Stimulated activated effector memory CD8-positive, alpha-beta T cell treated with anti-CD3 and anti-CD28 coated beads, Interleukin-12 subunit alpha, Interleukin-12 subunit beta, amount 100 ng/mL, for 72 hours (primary cell): Measurements from ENCODE around the gene INVS.
"Not testable (repeated sequence)": the region's sequence is repeated elsewhere in the genome, so short reads cannot be mapped to it uniquely, and the experiment has no call there.

Source experiments
- ATAC-seq: fragments of 150-1000 bp; cut with Tn5 transposase; 2 replicates; pipeline ENCODE4 v1.10.0; 2021
- DNase-seq, 2 donors: peaks; one replicate each; pipeline ENCODE4 v3.0.0; 2021 to 2022; ENCODE audit warnings: low spot score in 2 of 2
- H3K27ac Mint-ChIP-seq: one replicate; pipeline ENCODE4 v1.8.0; 2022; ENCODE audit warnings: mild to moderate bottlenecking, mixed read lengths
- H3K36me3 Mint-ChIP-seq: one replicate; pipeline ENCODE4 v1.8.0; 2022; ENCODE audit warnings: mild to moderate bottlenecking, mixed read lengths
- H3K4me1 Mint-ChIP-seq: one replicate; pipeline ENCODE4 v1.8.0; 2022; ENCODE audit warnings: mixed read lengths
- H3K4me3 Mint-ChIP-seq: one replicate; pipeline ENCODE4 v1.8.0; 2022; ENCODE audit warnings: mild to moderate bottlenecking, mixed read lengths
- H3K9me3 Mint-ChIP-seq: one replicate; pipeline ENCODE4 v1.8.0; 2022; ENCODE audit warnings: mixed read lengths

The INVS gene, protein sequence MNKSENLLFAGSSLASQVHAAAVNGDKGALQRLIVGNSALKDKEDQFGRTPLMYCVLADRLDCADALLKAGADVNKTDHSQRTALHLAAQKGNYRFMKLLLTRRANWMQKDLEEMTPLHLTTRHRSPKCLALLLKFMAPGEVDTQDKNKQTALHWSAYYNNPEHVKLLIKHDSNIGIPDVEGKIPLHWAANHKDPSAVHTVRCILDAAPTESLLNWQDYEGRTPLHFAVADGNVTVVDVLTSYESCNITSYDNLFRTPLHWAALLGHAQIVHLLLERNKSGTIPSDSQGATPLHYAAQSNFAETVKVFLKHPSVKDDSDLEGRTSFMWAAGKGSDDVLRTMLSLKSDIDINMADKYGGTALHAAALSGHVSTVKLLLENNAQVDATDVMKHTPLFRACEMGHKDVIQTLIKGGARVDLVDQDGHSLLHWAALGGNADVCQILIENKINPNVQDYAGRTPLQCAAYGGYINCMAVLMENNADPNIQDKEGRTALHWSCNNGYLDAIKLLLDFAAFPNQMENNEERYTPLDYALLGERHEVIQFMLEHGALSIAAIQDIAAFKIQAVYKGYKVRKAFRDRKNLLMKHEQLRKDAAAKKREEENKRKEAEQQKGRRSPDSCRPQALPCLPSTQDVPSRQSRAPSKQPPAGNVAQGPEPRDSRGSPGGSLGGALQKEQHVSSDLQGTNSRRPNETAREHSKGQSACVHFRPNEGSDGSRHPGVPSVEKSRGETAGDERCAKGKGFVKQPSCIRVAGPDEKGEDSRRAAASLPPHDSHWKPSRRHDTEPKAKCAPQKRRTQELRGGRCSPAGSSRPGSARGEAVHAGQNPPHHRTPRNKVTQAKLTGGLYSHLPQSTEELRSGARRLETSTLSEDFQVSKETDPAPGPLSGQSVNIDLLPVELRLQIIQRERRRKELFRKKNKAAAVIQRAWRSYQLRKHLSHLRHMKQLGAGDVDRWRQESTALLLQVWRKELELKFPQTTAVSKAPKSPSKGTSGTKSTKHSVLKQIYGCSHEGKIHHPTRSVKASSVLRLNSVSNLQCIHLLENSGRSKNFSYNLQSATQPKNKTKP

DNA sequence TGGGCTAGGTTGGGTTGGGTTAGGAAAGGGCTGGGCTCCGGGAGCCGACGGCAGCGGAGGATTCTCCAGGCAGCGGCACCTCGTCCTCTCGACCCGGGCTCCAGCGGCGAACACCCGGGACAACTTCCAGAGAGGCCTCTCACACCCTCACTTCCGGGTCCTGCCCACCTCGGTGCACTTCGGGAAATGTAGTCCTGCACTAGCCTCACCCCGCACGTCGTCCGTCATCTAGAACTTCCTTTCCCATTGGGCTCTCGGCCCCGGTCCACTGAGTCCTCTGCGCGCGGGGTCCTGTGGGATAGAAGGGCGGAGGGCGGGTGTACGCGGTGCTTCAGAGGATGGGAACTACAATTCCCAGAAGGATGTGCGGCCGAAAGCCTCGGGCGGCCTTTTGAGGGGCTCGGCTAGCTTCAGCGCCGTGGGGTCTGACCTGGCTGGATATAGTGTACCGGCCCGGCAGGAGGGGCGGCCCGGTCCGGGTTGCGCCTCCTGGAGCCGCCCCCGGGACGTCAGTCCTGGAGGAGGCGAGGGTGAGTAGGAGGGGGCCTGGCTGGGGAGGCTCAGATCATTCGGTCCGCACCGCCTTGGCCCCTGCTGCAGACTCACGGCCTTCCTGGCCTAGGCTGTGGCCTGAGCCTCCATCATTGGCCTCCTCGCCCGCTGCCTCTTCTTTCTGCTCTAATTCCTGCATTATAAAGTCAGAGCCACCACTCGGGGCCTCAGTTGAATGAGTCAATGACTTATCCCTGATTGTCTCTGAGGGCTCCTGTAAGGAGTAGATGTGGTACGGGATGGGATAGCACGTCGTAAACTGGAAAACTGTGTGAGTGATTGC lies at the start of gene INVS, which contains the start of gene ERP44:
Gene INVS (plus strand): TSS at position 357 of the 835 bp plus-strand sequence. CDS start 5,279 bp downstream, outside the sequence.
Gene ERP44 (minus strand): TSS at position 114 of the 835 bp plus-strand sequence. CDS start 160 bp downstream, outside the sequence.
- DNase-seq = peak; percentile 82 to 97
- peak; percentile 99 for ATAC-seq
- H3K9me3 Mint-ChIP-seq = no peaks in the 10 kb centered on the region
- H3K4me3 Mint-ChIP-seq = peak within 1 kb of the TSS; percentile 97
- H3K36me3 Mint-ChIP-seq = peaks cover 12% of the 10 kb centered on the region
- H3K4me1 Mint-ChIP-seq = peaks cover 21% of the 10 kb centered on the region
- peak within 1 kb of the TSS; percentile 97 for H3K27ac Mint-ChIP-seq

DNA sequence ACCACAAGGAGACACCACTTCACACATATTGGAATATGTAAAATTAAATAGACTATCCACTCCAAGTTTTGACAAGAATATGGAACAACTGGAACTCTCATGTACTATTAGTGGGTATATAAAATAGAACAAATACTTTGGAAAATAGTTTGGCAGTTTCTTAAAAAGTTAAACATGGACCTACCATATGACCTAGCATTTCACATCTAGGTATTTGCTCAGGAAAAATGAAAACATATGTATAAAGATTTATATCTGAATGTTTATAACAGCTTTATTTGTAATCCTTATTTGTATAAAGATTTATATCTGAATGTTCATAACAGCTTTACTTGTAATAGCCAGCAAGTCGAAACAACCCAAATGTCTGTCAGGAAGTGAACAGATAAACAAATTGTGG lies 49.5 kb upstream of the INVS start:
- peaks cover 49% of the 10 kb centered on the region for H3K36me3 Mint-ChIP-seq
- DNase-seq (no peak), ATAC-seq (no peak)
- H3K27ac Mint-ChIP-seq = no peak overlapping the region
- H3K4me3 Mint-ChIP-seq = no peak overlapping the region
- no peaks in the 10 kb centered on the region for H3K9me3 Mint-ChIP-seq
- no peaks in the 10 kb centered on the region for H3K4me1 Mint-ChIP-seq

DNA sequence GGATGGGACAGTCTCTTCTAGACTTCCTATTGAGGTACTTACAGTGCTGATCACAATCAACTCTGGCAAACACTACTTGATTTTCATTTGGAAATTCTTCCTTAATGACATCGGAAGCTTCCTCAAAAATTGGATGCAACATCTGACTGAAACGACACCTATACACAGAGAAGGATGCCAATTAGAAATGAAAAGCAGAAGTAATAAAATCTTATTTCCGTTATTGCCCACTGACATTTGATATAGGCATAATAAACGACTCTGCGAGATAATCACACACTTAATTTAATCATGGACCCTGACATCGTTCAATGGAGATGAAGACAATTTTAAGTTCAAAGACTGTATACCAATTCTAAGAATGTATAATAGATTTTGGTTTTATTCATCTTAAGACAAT lies 46.7 kb upstream of the INVS start:
- Mint-ChIP-seq H3K27ac (no peak overlapping the region), H3K4me3 (no peak overlapping the region), H3K9me3 (no peaks in the 10 kb centered on the region), H3K4me1 (peaks cover 5% of the 10 kb centered on the region), H3K36me3 (peaks cover 55% of the 10 kb centered on the region)
- ATAC-seq = no peak
- DNase-seq = no peak

DNA sequence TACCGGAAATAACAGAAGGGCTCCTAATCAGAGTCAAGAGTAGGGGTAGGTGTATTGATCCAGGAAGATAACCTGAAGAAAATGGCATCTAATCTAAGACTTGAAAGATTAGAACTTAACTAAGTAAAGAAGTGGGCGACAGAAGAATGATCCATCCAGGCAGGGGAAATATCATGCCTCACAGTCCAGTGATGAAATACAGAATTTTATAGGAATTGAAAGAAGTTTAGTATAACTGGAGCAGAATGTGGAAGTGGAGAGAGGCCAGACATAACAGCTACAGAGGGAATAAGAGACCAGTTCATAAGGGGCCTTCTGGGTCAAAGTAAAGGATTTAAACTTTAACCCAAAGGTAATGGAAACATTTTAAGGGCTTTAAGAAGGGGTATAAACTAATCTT lies 42.5 kb upstream of the INVS start:
- Mint-ChIP-seq H3K9me3 (no peaks in the 10 kb centered on the region), H3K27ac (peak overlapping the region; percentile 51), H3K4me1 (peaks cover 5% of the 10 kb centered on the region), H3K4me3 (no peak overlapping the region), H3K36me3 (peaks cover 39% of the 10 kb centered on the region)
- DNase-seq (no peak), ATAC-seq (no peak)

DNA sequence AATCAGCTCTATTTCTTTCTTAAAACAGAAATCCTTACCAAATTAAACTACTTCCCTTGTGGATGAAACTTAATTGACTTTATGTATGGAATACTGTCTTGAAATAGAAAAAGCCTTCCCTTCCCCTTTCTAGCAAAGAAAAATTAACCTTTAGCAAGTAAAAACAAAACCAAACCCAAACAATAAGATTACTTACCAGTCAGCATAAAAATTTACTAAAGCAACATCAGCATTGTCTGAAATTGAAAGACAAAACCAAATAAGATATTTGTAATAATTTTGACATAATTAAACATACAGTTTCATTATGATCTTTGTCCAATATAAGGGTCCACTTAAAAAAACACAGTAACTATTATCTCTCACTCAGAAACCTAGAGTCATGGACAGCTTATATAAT lies 41.4 kb upstream of the INVS start:
- peaks cover 5% of the 10 kb centered on the region for H3K4me1 Mint-ChIP-seq
- peak overlapping the region; percentile 51 for H3K27ac Mint-ChIP-seq
- peaks cover 29% of the 10 kb centered on the region for H3K36me3 Mint-ChIP-seq

DNA sequence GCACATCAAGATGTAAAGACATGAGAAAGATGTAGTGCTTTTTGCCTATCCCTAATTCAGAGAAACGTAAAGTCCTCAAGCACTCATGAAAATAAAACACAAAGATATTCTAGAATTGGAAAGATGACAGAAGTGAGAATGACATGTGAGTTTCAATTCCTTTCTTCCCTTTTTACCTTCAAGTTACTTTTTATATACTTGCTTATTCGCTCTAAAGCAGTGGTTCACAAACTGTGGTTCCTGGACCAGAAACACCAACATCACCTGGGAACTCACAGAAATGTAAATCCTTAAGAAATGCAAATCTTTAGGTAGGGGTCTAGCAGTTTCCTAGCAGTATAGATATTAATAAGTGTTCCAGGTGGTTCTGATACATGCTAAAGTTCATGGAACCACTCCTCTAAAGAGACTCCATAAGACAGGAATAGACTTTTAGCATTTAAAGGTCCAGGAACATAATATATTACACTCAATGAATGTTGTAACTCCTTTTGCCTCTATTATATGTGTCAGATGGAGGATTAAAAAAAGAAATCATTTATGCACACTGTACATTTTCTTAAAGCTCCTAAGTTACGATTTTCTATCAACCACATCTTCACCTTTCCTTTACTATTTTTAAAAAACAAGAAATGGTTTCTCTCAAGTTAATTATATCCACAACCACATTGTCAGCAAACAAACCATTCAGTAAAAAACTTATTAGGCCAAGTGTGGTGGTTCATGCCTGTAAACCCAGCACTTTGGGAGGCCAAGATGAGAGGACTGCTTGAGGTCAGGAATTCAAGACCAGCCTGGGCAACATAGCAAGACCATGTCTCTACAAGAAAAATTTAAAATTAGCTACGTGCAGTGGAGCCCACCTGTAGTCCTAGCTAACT lies 40.1 kb upstream of the INVS start:
- DNase-seq (no peak), ATAC-seq (no peak)
- peak overlapping the region; percentile 6 for H3K27ac Mint-ChIP-seq

More for the DNA sequence above, 41.4 kb upstream of the INVS start:
- Mint-ChIP-seq H3K4me3 (no peak overlapping the region), H3K9me3 (no peaks in the 10 kb centered on the region)
- DNase-seq (no peak), ATAC-seq (no peak)

DNA sequence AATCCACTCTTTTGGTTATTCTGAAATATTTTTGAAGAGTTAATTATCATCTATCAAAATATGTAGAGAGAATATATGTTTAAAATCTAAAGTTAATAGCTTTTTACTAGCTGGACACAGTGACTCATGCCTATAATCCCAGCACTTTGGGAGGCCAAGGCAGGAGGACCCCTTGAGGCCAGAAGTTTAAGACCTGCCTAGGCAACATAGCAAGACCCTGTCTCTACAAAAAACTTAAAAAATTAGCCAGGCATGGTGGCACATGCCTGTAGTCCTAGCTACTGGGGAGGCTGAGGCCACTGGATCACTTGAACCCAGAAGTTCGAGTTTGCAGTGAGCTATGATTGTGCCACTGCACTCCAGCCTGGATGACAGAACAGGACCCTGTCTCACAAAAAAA lies 36.4 kb upstream of the INVS start:
- Mint-ChIP-seq H3K4me1 (peaks cover 25% of the 10 kb centered on the region), H3K36me3 (peaks cover 14% of the 10 kb centered on the region)
- not testable (repeated sequence) for ATAC-seq, H3K9me3 Mint-ChIP-seq, H3K4me3 Mint-ChIP-seq, H3K27ac Mint-ChIP-seq, DNase-seq

More for the DNA sequence above, 40.1 kb upstream of the INVS start:
- Mint-ChIP-seq H3K9me3 (no peaks in the 10 kb centered on the region), H3K4me3 (no peak overlapping the region), H3K4me1 (peaks cover 9% of the 10 kb centered on the region), H3K36me3 (peaks cover 28% of the 10 kb centered on the region)

DNA sequence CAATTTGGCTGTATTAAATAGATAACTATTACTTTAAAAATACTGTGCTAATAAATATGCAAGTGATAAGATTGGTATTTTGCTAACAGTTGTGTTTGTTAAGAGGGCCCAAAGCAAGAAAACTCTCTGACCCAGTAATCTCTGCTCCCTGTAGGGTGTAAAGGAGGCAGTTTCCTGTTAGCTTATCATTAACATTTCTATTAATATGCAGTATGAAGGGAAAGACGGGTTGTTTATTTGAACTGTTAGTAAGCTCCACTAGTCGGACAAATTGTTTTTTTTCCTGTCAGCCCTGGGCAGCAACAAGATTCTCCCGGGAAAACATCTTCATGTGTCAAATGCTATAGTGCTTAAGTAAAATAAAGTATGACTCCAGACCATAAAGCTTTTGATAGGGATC lies 35.9 kb upstream of the INVS start:
- no peaks in the 10 kb centered on the region for H3K9me3 Mint-ChIP-seq
- DNase-seq = no peak
- peaks cover 11% of the 10 kb centered on the region for H3K36me3 Mint-ChIP-seq
- no peak for ATAC-seq
- H3K4me1 Mint-ChIP-seq = peaks cover 25% of the 10 kb centered on the region
- no peak overlapping the region for H3K27ac Mint-ChIP-seq
- H3K4me3 Mint-ChIP-seq = no peak overlapping the region

DNA sequence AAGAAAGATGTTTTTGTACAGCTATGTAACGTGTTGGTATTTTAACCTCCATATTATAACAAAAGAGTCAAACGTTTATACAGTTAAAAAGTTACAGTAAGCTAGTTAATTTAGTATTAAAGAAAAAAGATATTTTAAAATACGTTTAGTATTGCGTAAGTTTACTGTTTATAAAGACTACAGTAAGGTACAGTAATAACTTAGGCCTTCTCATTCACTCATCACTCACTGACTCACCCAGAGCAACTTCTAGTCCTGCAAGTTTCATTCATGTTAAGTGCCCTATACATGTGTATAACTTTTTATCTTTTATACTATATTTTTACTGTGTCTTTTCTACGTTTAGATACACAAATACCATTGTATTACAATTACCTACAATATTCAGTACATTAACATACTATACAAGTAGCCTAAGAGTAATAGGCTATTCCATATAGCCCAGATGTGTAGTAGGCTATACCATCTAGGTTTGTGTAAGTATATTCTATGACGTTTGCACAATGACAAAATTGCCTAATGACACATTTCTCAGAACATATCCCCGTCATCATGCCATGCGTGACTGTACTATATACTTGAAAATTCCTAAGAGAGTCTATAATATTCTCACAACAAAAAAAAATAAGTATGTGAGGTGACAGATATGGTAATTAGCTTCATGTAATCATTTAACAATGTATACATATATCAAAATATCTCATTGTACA lies 34.0 kb upstream of the INVS start:
- ATAC-seq = no peak
- H3K36me3 Mint-ChIP-seq = peaks cover under 1% of the 10 kb centered on the region
- H3K27ac Mint-ChIP-seq = no peak overlapping the region
- H3K4me3 Mint-ChIP-seq = no peak overlapping the region
- no peak for DNase-seq
- H3K4me1 Mint-ChIP-seq = peaks cover 25% of the 10 kb centered on the region
- H3K9me3 Mint-ChIP-seq = no peaks in the 10 kb centered on the region

DNA sequence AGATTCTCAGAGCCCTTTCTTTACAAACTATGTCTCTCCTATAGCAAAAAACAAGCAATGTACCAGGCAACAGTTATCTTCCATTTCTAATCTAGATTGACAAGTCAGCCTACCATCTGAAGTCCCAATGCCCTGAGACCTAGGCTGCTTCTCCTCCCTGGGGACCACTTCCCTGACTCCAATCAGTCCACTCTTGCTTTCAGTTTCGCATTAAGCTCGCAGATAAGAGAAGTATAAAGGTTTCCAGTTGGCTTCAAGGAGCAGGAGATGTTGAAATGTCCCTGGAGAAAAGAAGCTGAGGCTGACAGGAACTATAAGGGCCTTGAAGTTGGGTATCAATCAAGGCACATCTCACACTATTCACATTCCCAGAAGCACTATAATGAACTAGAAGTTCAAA lies 32.5 kb upstream of the INVS start:
- Mint-ChIP-seq H3K9me3 (no peaks in the 10 kb centered on the region), H3K36me3 (no peaks in the 10 kb centered on the region), H3K4me1 (peaks cover 25% of the 10 kb centered on the region), H3K4me3 (no peak overlapping the region), H3K27ac (peak overlapping the region; percentile 26)
- ATAC-seq (no peak), DNase-seq (no peak)

DNA sequence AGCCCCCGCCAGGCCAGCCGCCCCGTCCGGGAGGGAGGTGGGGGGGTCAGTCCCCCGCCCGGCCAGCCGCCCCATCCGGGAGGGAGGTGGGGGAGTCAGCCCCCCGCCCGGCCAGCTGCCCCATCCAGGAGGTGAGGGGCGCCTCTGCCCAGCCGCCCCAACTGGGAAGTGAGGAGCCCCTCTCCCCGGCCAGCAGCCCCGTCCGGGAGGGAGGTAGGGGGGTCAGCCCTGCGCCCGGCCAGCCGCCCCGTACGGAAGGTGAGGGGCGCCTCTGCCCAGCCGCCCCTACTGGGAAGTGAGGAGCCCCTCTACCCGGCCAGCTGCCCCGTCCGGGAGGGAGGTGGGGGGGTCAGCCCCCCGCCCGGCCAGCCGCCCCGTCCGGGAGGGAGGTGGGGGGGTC lies 31.1 kb upstream of the INVS start:
- not testable (repeated sequence) for H3K36me3 Mint-ChIP-seq, ATAC-seq, H3K27ac Mint-ChIP-seq, H3K4me3 Mint-ChIP-seq, DNase-seq, H3K9me3 Mint-ChIP-seq
- peaks cover 33% of the 10 kb centered on the region for H3K4me1 Mint-ChIP-seq

DNA sequence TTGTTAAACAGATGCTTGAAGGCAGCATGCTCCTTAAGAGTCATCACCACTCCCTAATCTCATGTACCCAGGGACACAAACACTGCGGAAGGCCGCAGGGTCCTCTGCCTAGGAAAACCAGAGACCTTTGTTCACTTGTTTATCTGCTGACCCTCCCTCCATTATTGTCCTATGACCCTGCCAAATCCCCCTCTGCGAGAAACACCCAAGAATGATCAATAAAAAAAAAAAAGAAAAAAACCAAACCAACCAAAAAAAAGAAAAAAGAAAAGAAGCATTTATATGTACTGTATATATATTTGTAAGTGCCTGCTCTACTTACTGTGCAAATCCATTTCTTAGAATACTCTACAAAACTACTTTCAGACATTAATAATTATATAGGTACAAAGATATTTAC lies 30.0 kb upstream of the INVS start:
- ATAC-seq, DNase-seq, H3K9me3 Mint-ChIP-seq, H3K36me3 Mint-ChIP-seq, H3K27ac Mint-ChIP-seq, H3K4me3 Mint-ChIP-seq: not testable (repeated sequence)
- peaks cover 32% of the 10 kb centered on the region for H3K4me1 Mint-ChIP-seq
